ENCODE measurements around the gene PCSK6. TPM values are rescaled to one million over a fixed set of nuclear protein-coding genes. Genes with fewer than 3 reads are reported as not detected.

The PCSK6 gene
- total RNA-seq, 1 donor from 2014 or later: 8.4 TPM

GRCh38 chr15:101531170-101531569 lies 41.7 kb upstream of the PCSK6 start:
- H3K36me3 ChIP-seq (ENCODE audit: control insufficient read depth, insufficient read depth, low read length): no peaks in the 10 kb centered on the region
- no peaks in the 10 kb centered on the region for H3K27me3 ChIP-seq (ENCODE audit: control insufficient read depth, insufficient read depth, low read length)
- no peak overlapping the region for H3K4me3 ChIP-seq (ENCODE audit: low read depth, low read length)
- TF ChIP-seq, protein P1, sequence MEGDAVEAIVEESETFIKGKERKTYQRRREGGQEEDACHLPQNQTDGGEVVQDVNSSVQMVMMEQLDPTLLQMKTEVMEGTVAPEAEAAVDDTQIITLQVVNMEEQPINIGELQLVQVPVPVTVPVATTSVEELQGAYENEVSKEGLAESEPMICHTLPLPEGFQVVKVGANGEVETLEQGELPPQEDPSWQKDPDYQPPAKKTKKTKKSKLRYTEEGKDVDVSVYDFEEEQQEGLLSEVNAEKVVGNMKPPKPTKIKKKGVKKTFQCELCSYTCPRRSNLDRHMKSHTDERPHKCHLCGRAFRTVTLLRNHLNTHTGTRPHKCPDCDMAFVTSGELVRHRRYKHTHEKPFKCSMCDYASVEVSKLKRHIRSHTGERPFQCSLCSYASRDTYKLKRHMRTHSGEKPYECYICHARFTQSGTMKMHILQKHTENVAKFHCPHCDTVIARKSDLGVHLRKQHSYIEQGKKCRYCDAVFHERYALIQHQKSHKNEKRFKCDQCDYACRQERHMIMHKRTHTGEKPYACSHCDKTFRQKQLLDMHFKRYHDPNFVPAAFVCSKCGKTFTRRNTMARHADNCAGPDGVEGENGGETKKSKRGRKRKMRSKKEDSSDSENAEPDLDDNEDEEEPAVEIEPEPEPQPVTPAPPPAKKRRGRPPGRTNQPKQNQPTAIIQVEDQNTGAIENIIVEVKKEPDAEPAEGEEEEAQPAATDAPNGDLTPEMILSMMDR (IDR thresholded peaks at IDR 0.05; ENCODE audit: insufficient read depth, low read length, poor library complexity, severe bottlenecking): no peak
- no peak for DNase-seq (ENCODE audit: low read depth)

GRCh38 chr15:101530224-101530958 lies 40.9 kb upstream of the PCSK6 start:
- no peak for DNase-seq (ENCODE audit: low read depth)
- Histone ChIP-seq H3K4me3 (ENCODE audit: low read depth, low read length) (no peak overlapping the region), H3K27me3 (ENCODE audit: control insufficient read depth, insufficient read depth, low read length) (no peaks in the 10 kb centered on the region), H3K36me3 (ENCODE audit: control insufficient read depth, insufficient read depth, low read length) (no peaks in the 10 kb centered on the region)
- TF ChIP-seq, protein P1 (IDR thresholded peaks at IDR 0.05; ENCODE audit: insufficient read depth, low read length, poor library complexity, severe bottlenecking): no peak

- TF ChIP-seq, protein P1 (IDR thresholded peaks at IDR 0.05; ENCODE audit: insufficient read depth, low read length, poor library complexity, severe bottlenecking): no peak
- H3K27me3 ChIP-seq (ENCODE audit: control insufficient read depth, insufficient read depth, low read length): no peaks in the 10 kb centered on the region
- DNase-seq (ENCODE audit: low read depth): peak; percentile 38
- H3K36me3 ChIP-seq (ENCODE audit: control insufficient read depth, insufficient read depth, low read length): no peaks in the 10 kb centered on the region
- H3K4me3 ChIP-seq (ENCODE audit: low read depth, low read length): no peak overlapping the region
Observed at GRCh38 chr15:101528917-101529299, 39.4 kb upstream of the PCSK6 start.

GRCh38 chr15:101528108-101528916 lies 38.8 kb upstream of the PCSK6 start:
- Histone ChIP-seq H3K4me3 (ENCODE audit: low read depth, low read length) (peak overlapping the region; percentile 7), H3K36me3 (ENCODE audit: control insufficient read depth, insufficient read depth, low read length) (no peaks in the 10 kb centered on the region), H3K27me3 (ENCODE audit: control insufficient read depth, insufficient read depth, low read length) (no peaks in the 10 kb centered on the region)
- peak; percentile 26 for DNase-seq (ENCODE audit: low read depth)
- TF ChIP-seq, protein P1 (IDR thresholded peaks at IDR 0.05; ENCODE audit: insufficient read depth, low read length, poor library complexity, severe bottlenecking): no peak

DNA sequence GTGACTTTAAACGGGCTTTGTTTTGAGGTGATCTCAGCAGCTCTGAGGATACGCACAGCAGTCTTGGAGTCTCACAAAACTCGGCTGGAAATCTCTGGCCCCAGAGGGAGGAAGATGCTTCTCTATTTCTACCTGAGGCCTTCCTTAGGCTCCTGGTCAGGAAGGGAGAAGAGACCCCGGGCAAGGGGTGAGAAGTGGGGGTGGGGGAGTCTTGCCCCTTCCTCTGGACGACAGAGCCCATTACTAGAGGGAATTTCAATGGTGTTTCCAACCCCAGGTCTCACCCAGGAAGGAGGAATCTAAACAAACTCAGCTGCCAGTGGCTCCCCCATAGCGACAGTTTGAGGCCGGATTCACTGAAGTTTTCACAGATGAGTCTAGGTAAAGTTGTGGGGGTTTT lies 37.4 kb upstream of the PCSK6 start:
- Histone ChIP-seq H3K27me3 (ENCODE audit: control insufficient read depth, insufficient read depth, low read length) (no peaks in the 10 kb centered on the region), H3K4me3 (ENCODE audit: low read depth, low read length) (no peak overlapping the region), H3K36me3 (ENCODE audit: control insufficient read depth, insufficient read depth, low read length) (no peaks in the 10 kb centered on the region)
- TF ChIP-seq, protein P1 (IDR thresholded peaks at IDR 0.05; ENCODE audit: insufficient read depth, low read length, poor library complexity, severe bottlenecking): no peak
- no peak for DNase-seq (ENCODE audit: low read depth)

All from kidney epithelial cell (primary cell).